ENCODE data around the gene COL6A3.

GRCh38 chr2:237431837-237432236, 17.9 kb upstream of the COL6A3 start:
- TF ChIP-seq REST (IDR thresholded peaks at IDR 0.05; ENCODE audit: low read depth, low read length): no peak
- TF ChIP-seq, protein P1, sequence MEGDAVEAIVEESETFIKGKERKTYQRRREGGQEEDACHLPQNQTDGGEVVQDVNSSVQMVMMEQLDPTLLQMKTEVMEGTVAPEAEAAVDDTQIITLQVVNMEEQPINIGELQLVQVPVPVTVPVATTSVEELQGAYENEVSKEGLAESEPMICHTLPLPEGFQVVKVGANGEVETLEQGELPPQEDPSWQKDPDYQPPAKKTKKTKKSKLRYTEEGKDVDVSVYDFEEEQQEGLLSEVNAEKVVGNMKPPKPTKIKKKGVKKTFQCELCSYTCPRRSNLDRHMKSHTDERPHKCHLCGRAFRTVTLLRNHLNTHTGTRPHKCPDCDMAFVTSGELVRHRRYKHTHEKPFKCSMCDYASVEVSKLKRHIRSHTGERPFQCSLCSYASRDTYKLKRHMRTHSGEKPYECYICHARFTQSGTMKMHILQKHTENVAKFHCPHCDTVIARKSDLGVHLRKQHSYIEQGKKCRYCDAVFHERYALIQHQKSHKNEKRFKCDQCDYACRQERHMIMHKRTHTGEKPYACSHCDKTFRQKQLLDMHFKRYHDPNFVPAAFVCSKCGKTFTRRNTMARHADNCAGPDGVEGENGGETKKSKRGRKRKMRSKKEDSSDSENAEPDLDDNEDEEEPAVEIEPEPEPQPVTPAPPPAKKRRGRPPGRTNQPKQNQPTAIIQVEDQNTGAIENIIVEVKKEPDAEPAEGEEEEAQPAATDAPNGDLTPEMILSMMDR (IDR thresholded peaks at IDR 0.05): no peak
- no peak for TF ChIP-seq CHD2 (IDR thresholded peaks at IDR 0.05; ENCODE audit: low read length, partially characterized antibody)
- TF ChIP-seq, protein P2, sequence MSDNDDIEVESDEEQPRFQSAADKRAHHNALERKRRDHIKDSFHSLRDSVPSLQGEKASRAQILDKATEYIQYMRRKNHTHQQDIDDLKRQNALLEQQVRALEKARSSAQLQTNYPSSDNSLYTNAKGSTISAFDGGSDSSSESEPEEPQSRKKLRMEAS (IDR thresholded peaks at IDR 0.05; ENCODE audit: low read depth): no peak

Data from SK-N-SH (cell line).